PC-3 (cell line): ENCODE results near the gene AK8. TPM values are rescaled to one million over a fixed set of nuclear protein-coding genes. Genes with fewer than 3 reads are reported as not detected.

Experiments used
- ATAC-seq: fragments of 200-7000 bp; cut with Tn5 transposase; 2 replicates; pipeline ENCODE4 v1.9.1; 2020; ENCODE audit warnings: mild to moderate bottlenecking, moderate library complexity
- BruUV-seq: library from RNA; stranded (reverse); fragments of 400-500 nt; replicated peaks from 2 replicates; lab custom pipeline; 2021; lab: Mats Ljungman, UMichigan
- CTCF ChIA-PET: fragments of 300-600 bp; sonication (Branson Sonifier 250); formaldehyde crosslinking; loops from one replicate; lab custom pipeline; 2022; ENCODE audit warnings: antibody characterized with exemption; lab: Charles Lee
- POLR2A ChIA-PET: fragments of 300-600 bp; sonication (Branson Sonifier 250); formaldehyde crosslinking; loops from one replicate; lab custom pipeline; 2022; ENCODE audit warnings: antibody characterized with exemption; ENCODE audit not compliant: unreplicated experiment; lab: Charles Lee
- DNase-seq: peaks from one replicate; pipeline ENCODE4 v3.0.0-alpha.2; 2015
- H2AFZ ChIP-seq: fragments of 300-600 bp; sonication (generic); 2 replicates; pipeline ENCODE4 v1.6.0; 2016; ENCODE audit warnings: antibody characterized with exemption, low read length
- H3F3A ChIP-seq: fragments of 300-600 bp; sonication (generic); one replicate; pipeline ENCODE4 v1.6.0; 2017; ENCODE audit warnings: antibody characterized with exemption, low read length, control low read depth, mild to moderate bottlenecking; ENCODE audit not compliant: unreplicated experiment
- H3K27ac ChIP-seq: fragments of 300-600 bp; sonication (generic); 2 replicates; pipeline ENCODE4 v1.5.1; 2016; ENCODE audit warnings: mild to moderate bottlenecking, low read length
- H3K27me3 ChIP-seq: fragments of 300-600 bp; sonication (generic); 2 replicates; pipeline ENCODE4 v1.6.1; 2016; ENCODE audit warnings: low read length, mixed read lengths
- H3K36me3 ChIP-seq: fragments of 300-600 bp; sonication (generic); 2 replicates; pipeline ENCODE4 v1.6.1; 2016; ENCODE audit warnings: low read depth, mixed run types, low read length, mixed read lengths
- H3K4me1 ChIP-seq: fragments of 300-600 bp; sonication (generic); 2 replicates; pipeline ENCODE4 v1.5.1; 2016; ENCODE audit warnings: low read length; ENCODE audit not compliant: insufficient read depth
- H3K4me2 ChIP-seq: fragments of 300-600 bp; sonication (generic); 2 replicates; pipeline ENCODE4 v1.6.0; 2016; ENCODE audit warnings: low read length
- H3K4me3 ChIP-seq: fragments of 300-600 bp; sonication (generic); 2 replicates; pipeline ENCODE4 v1.5.1; 2016; ENCODE audit warnings: mild to moderate bottlenecking, low read length, mixed read lengths
- H3K79me2 ChIP-seq: fragments of 300-600 bp; sonication (generic); 2 replicates; pipeline ENCODE4 v1.6.1; 2017; ENCODE audit warnings: low read length, mixed read lengths
- H3K9ac ChIP-seq: fragments of 300-600 bp; sonication (generic); 2 replicates; pipeline ENCODE4 v1.6.0; 2016; ENCODE audit warnings: mild to moderate bottlenecking, low read length
- H3K9me2 ChIP-seq: fragments of 300-600 bp; sonication (generic); replicated peaks from 2 replicates; pipeline ENCODE4 v1.6.1; 2016; ENCODE audit warnings: mixed run types, low read length, mixed read lengths
- H3K9me3 ChIP-seq: fragments of 300-600 bp; sonication (generic); 2 replicates; pipeline ENCODE4 v1.6.1; 2016; ENCODE audit warnings: low read length, mixed read lengths
- H4K20me1 ChIP-seq: fragments of 300-600 bp; sonication (generic); 2 replicates; pipeline ENCODE4 v1.6.1; 2016; ENCODE audit warnings: low read length, mixed read lengths
- CTCF ChIP-seq: fragments of 300-600 bp; sonication (generic); conservative IDR thresholded peaks from 2 replicates; pipeline ENCODE4 v1.5.1; 2017; ENCODE audit warnings: antibody characterized with exemption, low read depth, mild to moderate bottlenecking, low read length
- EZH2 ChIP-seq: fragments of 300-600 bp; sonication (generic); IDR thresholded peaks from one replicate; pipeline ENCODE4 v1.6.1; 2017; ENCODE audit warnings: antibody characterized with exemption, mild to moderate bottlenecking, low read length; ENCODE audit not compliant: unreplicated experiment
- EZH2phosphoT487 ChIP-seq: fragments of 300-600 bp; sonication (generic); IDR thresholded peaks from 2 replicates; pipeline ENCODE4 v1.6.1; 2018; ENCODE audit warnings: mild to moderate bottlenecking, antibody characterized with exemption, low read length, borderline replicate concordance
- intact Hi-C: fragments of 100-400 bp; cut with micrococcal nuclease; formaldehyde crosslinking; loops from 2 replicates; pipeline ENCODE4 v1.9.0; 2023
- total RNA-seq: library from RNA; depleted of rRNA; stranded (reverse); fragments of >200 nt; gene quantifications from 2 replicates; pipeline ENCODE4 v1.2.3, GENCODE V29; 2014

AK8 gene
- total RNA-seq, 1 experiment from 2014 or later: 0.55 TPM

GRCh38 chr9:132858751-132859150, 19.3 kb downstream of the AK8 start:
- Histone ChIP-seq H2AFZ (no peak overlapping the region), H3K9ac (no peak overlapping the region), H3F3A (no peaks in the 10 kb centered on the region), H3K4me1 (no peaks in the 10 kb centered on the region), H3K79me2 (no peaks in the 10 kb centered on the region), H3K27ac (no peak overlapping the region), H3K27me3 (no peaks in the 10 kb centered on the region), H3K4me3 (no peak overlapping the region), H3K9me2 (no peaks in the 10 kb centered on the region), H3K36me3 (no peaks in the 10 kb centered on the region), H4K20me1 (no peaks in the 10 kb centered on the region), H3K9me3 (no peaks in the 10 kb centered on the region), H3K4me2 (no peak overlapping the region)
- CTCF ChIA-PET: no interaction called here
- TF ChIP-seq EZH2phosphoT487: no peak
- DNase-seq (peak; percentile 11), ATAC-seq (no peak)
- no TSS peak for BruUV-seq
- intact Hi-C loops: no loop called here
- POLR2A ChIA-PET: no interaction called here

DNA sequence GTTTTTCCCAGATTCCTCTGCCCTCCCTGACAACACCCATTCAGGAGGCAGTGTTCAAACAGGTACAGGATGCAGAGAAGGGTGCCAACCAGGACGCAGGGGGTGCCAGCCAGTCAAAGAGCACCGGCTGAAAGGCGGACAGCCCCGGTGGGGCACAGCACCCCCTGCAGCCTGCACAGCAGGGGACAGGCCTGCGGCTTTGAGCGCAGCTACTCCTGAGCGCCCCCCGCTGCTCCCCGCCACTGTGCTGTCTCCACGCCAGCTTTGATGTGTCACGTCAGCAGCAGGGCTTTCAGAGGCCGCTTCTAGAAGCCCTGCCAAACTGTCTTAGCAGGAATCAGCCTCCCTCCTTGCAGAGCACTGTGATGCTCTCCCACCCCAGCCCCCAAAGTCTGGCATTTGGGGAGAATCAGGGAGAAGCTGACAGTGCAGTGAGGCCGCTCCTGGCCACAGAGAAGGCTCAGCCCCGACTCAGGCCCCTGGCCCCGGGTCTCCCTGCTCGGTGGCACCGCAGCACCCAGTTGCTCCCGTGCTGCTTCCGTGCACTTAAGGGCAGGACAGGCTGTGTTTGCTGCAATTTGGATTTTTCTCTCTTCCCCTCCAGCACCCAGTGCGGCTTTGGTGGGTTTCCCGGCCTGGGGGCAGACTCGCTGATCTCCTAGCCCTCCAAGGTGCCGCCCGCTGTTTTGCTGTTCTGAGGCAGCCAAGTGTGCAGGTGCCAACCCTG, 20.3 kb downstream of the AK8 start:
- H3K27ac ChIP-seq: no peak overlapping the region
- no peak for DNase-seq
- H4K20me1 ChIP-seq: no peaks in the 10 kb centered on the region
- CTCF ChIA-PET: no interaction called here
- no peak overlapping the region for H3K9ac ChIP-seq
- no peaks in the 10 kb centered on the region for H3K36me3 ChIP-seq
- POLR2A ChIA-PET: no interaction called here
- ATAC-seq: no peak
- no peaks in the 10 kb centered on the region for H3K9me2 ChIP-seq
- no peaks in the 10 kb centered on the region for H3K9me3 ChIP-seq
- H3K27me3 ChIP-seq: no peaks in the 10 kb centered on the region
- H3K4me1 ChIP-seq: no peaks in the 10 kb centered on the region
- H3K4me2 ChIP-seq: no peak overlapping the region
- no peaks in the 10 kb centered on the region for H3F3A ChIP-seq
- no TSS peak for BruUV-seq
- TF ChIP-seq EZH2: no peak
- TF ChIP-seq EZH2phosphoT487: no peak
- 0 out of 2 replicates have a peak, but pooled peaks have one; percentile 16 for TF ChIP-seq CTCF
- no peak overlapping the region for H2AFZ ChIP-seq
- H3K4me3 ChIP-seq: no peak overlapping the region
- no peaks in the 10 kb centered on the region for H3K79me2 ChIP-seq
- intact Hi-C loops: no loop called here

DNA sequence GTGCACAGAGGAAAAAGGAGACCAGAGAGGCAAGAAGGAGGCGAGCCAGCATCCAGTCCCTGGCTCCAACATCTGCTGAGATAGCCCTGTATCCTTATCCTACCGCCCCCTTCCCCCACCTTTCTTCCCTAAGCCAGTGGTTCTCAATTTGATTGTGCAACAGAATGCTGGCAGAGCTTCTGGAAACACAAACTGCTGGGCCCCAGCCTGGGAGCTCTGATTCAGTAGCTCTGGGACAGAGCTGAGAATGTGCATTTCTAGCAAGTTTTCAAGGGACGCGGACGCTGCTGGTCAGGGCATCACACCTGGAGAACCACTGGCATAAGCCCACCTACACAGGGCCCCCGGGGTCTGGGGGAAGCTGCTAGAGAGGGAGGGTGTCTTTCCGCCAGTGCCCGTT, 21.1 kb downstream of the AK8 start:
- BruUV-seq: no TSS peak
- TF ChIP-seq EZH2: no peak
- TF ChIP-seq CTCF: no peak
- TF ChIP-seq EZH2phosphoT487: no peak
- Histone ChIP-seq H3K9me3 (no peaks in the 10 kb centered on the region), H3K4me1 (no peaks in the 10 kb centered on the region), H3K27ac (no peak overlapping the region), H3K9me2 (no peaks in the 10 kb centered on the region), H3K4me2 (no peak overlapping the region), H3K36me3 (no peaks in the 10 kb centered on the region), H3K4me3 (no peak overlapping the region), H4K20me1 (no peaks in the 10 kb centered on the region), H2AFZ (no peak overlapping the region), H3K27me3 (no peaks in the 10 kb centered on the region), H3K9ac (no peak overlapping the region), H3K79me2 (no peaks in the 10 kb centered on the region), H3F3A (no peaks in the 10 kb centered on the region)
- ChIA-PET POLR2A (no interaction called here), CTCF (interaction anchor here (0.6 kb wide), 1 partner anchor 9 kb away, joined by 4 read pairs; no protein-coding TSS in a partner anchor)
- intact Hi-C loops: no loop called here
- ATAC-seq: no peak
- DNase-seq: no peak
